H1 (cell line): ENCODE measurements around the gene GLI1. TPM values are rescaled to one million over a fixed set of nuclear protein-coding genes. Genes with fewer than 3 reads are reported as not detected.

Experiments used
- CTCF ChIA-PET: fragments of 300-600 bp; sonication (Branson Sonifier 250); formaldehyde crosslinking; loops from one replicate; lab custom pipeline; 2021; ENCODE audit not compliant: partially characterized antibody; lab: Charles Lee
- POLR2A ChIA-PET: fragments of 300-600 bp; sonication (Branson Sonifier 250); formaldehyde crosslinking; loops from one replicate; lab custom pipeline; 2021; ENCODE audit warnings: inconsistent platforms; ENCODE audit not compliant: partially characterized antibody; lab: Charles Lee
- DNase-seq, 2 experiments: peaks; one replicate each; pipeline versions ENCODE4 v3.0.0 to v3.0.0-alpha.2; 2010 to 2022; ENCODE audit warnings: low spot score in 2 of 2, low read depth in 1 of 2, mixed read lengths in 1 of 2
- FAIRE-seq: peaks from 2 replicates; lab custom pipeline; 2011; peaks lifted over from hg19 to GRCh38; lab: Jason Lieb, UNC
- H2AFZ ChIP-seq: 2 replicates; pipeline ENCODE4 v1.8.1; 2012; ENCODE audit warnings: low read length, inconsistent platforms
- H2AK5ac ChIP-seq: 2 replicates; pipeline ENCODE4 v1.6.1; 2013; ENCODE audit warnings: low read depth, low read length
- H2BK120ac ChIP-seq: replicated peaks from 2 replicates; pipeline ENCODE3; 2013; ENCODE audit warnings: low read depth, low read length, inconsistent platforms
- H2BK12ac ChIP-seq: 2 replicates; pipeline ENCODE4 v1.6.1; 2013; ENCODE audit warnings: low read depth, low read length
- H2BK15ac ChIP-seq: 2 replicates; pipeline ENCODE4 v1.6.1; 2013; ENCODE audit warnings: low read length
- H2BK20ac ChIP-seq: 2 replicates; pipeline ENCODE4 v1.6.1; 2013; ENCODE audit warnings: low read length
- H2BK5ac ChIP-seq: 2 replicates; pipeline ENCODE4 v1.6.1; 2013; ENCODE audit warnings: low read depth, low read length
- H3K14ac ChIP-seq: 2 replicates; pipeline ENCODE4 v1.6.1; 2013; ENCODE audit warnings: inconsistent platforms; ENCODE audit not compliant: insufficient read length
- H3K18ac ChIP-seq: 2 replicates; pipeline ENCODE4 v1.6.1; 2013; ENCODE audit warnings: low read length; ENCODE audit errors: extremely low read depth
- H3K23ac ChIP-seq: 2 replicates; pipeline ENCODE4 v1.6.1; 2013; ENCODE audit warnings: inconsistent platforms; ENCODE audit not compliant: insufficient read length
- H3K23me2 ChIP-seq: 2 replicates; pipeline ENCODE4 v1.6.1; 2013; ENCODE audit warnings: low read depth, low read length
- H3K27ac ChIP-seq: 2 replicates; pipeline ENCODE4 v1.6.1; 2011; ENCODE audit warnings: low read depth, low read length, inconsistent platforms
- H3K27me3 ChIP-seq, 4 experiments: replicated peaks in 1 of 4; 1 replicate in 1 of 4; 2 replicates in 3 of 4; pipeline versions ENCODE4 v1.6.1 to v1.8.1; 2011 to 2013; ENCODE audit warnings: low read length in 3 of 4, mild to moderate bottlenecking in 3 of 4, inconsistent platforms in 2 of 4, mixed read lengths in 2 of 4, moderate library complexity in 1 of 4; ENCODE audit not compliant: control insufficient read depth in 3 of 4, insufficient read depth in 3 of 4; ENCODE audit errors: extremely low read depth in 1 of 4
- H3K36me3 ChIP-seq, 4 experiments: 2 replicates each; pipeline versions ENCODE4 v1.6.1 to v1.8.1; 2011 to 2013; ENCODE audit warnings: mild to moderate bottlenecking in 4 of 4, low read length in 3 of 4, moderate library complexity in 2 of 4, control low read depth in 1 of 4, inconsistent platforms in 1 of 4; ENCODE audit not compliant: insufficient read depth in 4 of 4, control insufficient read depth in 2 of 4
- H3K4ac ChIP-seq: replicated peaks from 2 replicates; pipeline ENCODE3; 2013; ENCODE audit warnings: low read length, low read depth, mixed read lengths, inconsistent platforms; ENCODE audit not compliant: insufficient read length
- H3K4me1 ChIP-seq, 4 experiments: replicated peaks in 1 of 4; 1 replicate in 1 of 4; 2 replicates in 3 of 4; pipeline versions ENCODE4 v1.6.1 to v1.8.1; 2011 to 2013; ENCODE audit warnings: low read length in 3 of 4, inconsistent platforms in 2 of 4, mixed read lengths in 1 of 4; ENCODE audit not compliant: insufficient read depth in 4 of 4, control insufficient read depth in 3 of 4
- H3K4me2 ChIP-seq, 2 experiments: 2 replicates each; pipeline versions ENCODE4 v1.6.1 to v1.8.1; 2011 to 2013; ENCODE audit warnings: low read depth in 2 of 2, low read length in 2 of 2, control low read depth in 1 of 2, inconsistent platforms in 1 of 2, mild to moderate bottlenecking in 1 of 2; ENCODE audit not compliant: insufficient read depth in 1 of 2
- H3K4me3 ChIP-seq, 4 experiments: fragments of 200-600, 300-600 bp in 1 of 4; sonication (generic), shearing (Covaris generic), sonication (Bioruptor Twin) in 1 of 4; 2 replicates each; pipeline versions ENCODE4 v1.5.1 to v1.8.1; 2011 to 2016; ENCODE audit warnings: low read length in 4 of 4, low read depth in 3 of 4, control low read depth in 2 of 4, inconsistent platforms in 2 of 4, mild to moderate bottlenecking in 2 of 4, mixed read lengths in 1 of 4, moderate library complexity in 1 of 4; ENCODE audit not compliant: insufficient read depth in 2 of 4; ENCODE audit errors: extremely low read depth in 1 of 4
- H3K56ac ChIP-seq: replicated peaks from 2 replicates; pipeline ENCODE3; 2013; ENCODE audit warnings: low read depth, mild to moderate bottlenecking, mixed read lengths, low read length, inconsistent platforms; ENCODE audit not compliant: insufficient read length
- H3K79me1 ChIP-seq: 2 replicates; pipeline ENCODE4 v1.6.1; 2013; ENCODE audit warnings: low read depth, low read length, control low read depth
- H3K79me2 ChIP-seq, 2 experiments: 2 replicates each; pipeline versions ENCODE4 v1.6.1 to v1.8.1; 2012 to 2013; ENCODE audit warnings: low read length in 2 of 2, mild to moderate bottlenecking in 2 of 2, inconsistent platforms in 1 of 2; ENCODE audit not compliant: insufficient read depth in 2 of 2, control insufficient read depth in 1 of 2
- H3K9ac ChIP-seq, 4 experiments: replicated peaks in 1 of 4; 1 replicate in 1 of 4; 2 replicates in 3 of 4; pipeline versions ENCODE4 v1.6.1 to v1.8.1; 2011 to 2013; ENCODE audit warnings: low read depth in 3 of 4, low read length in 3 of 4, control low read depth in 2 of 4, mild to moderate bottlenecking in 2 of 4, moderate library complexity in 2 of 4, inconsistent platforms in 1 of 4; ENCODE audit errors: extremely low read depth in 1 of 4
- H3K9me3 ChIP-seq, 2 experiments: 2 replicates each; pipeline versions ENCODE4 v1.6.1 to v1.8.1; 2012 to 2013; ENCODE audit warnings: mild to moderate bottlenecking in 2 of 2, moderate library complexity in 2 of 2, control low read depth in 1 of 2, inconsistent platforms in 1 of 2, low read depth in 1 of 2, low read length in 1 of 2, mixed read lengths in 1 of 2; ENCODE audit not compliant: insufficient read depth in 2 of 2
- H4K20me1 ChIP-seq, 2 experiments: replicated peaks in 1 of 2; 2 replicates each; pipeline versions ENCODE3 to v1.8.1; 2011 to 2013; ENCODE audit warnings: inconsistent platforms in 2 of 2, low read length in 2 of 2, mild to moderate bottlenecking in 1 of 2; ENCODE audit not compliant: insufficient read depth in 2 of 2, control insufficient read depth in 1 of 2
- H4K5ac ChIP-seq: 2 replicates; pipeline ENCODE4 v1.6.1; 2013; ENCODE audit warnings: low read length, low read depth, mixed read lengths, inconsistent platforms; ENCODE audit not compliant: insufficient read length
- H4K8ac ChIP-seq: 2 replicates; pipeline ENCODE4 v1.8.0; 2013; ENCODE audit warnings: mild to moderate bottlenecking, moderate library complexity, low read length, inconsistent platforms; ENCODE audit not compliant: insufficient read depth; ENCODE audit errors: extremely low read depth
- H4K91ac ChIP-seq: replicated peaks from 2 replicates; pipeline ENCODE3; 2013; ENCODE audit warnings: low read length, mixed read lengths, inconsistent platforms; ENCODE audit not compliant: insufficient read length
- CBX5 ChIP-seq: fragments of 300-800, 300-1000 bp; sonication (generic); IDR thresholded peaks from 2 replicates; pipeline ENCODE4 v1.7.1; 2016; ENCODE audit warnings: antibody characterized with exemption, low read length, low read depth
- CTCF ChIP-seq, 3 experiments: IDR thresholded peaks; 1 replicate in 2 of 3; 2 replicates in 1 of 3; pipeline versions ENCODE4 v1.5.1 to v1.6.1; 2011; ENCODE audit warnings: low read length in 3 of 3, mild to moderate bottlenecking in 3 of 3, inconsistent platforms in 2 of 3, low read depth in 1 of 3, moderate library complexity in 1 of 3; ENCODE audit not compliant: insufficient read depth in 1 of 3; ENCODE audit errors: control extremely low read depth in 1 of 3
- MAFK ChIP-seq: IDR thresholded peaks from 2 replicates; pipeline ENCODE4 v1.6.1; 2012; ENCODE audit warnings: low read depth, mild to moderate bottlenecking, improper control_type of control experiment, low read length
- NANOG ChIP-seq: IDR thresholded peaks from 2 replicates; pipeline ENCODE4 v1.6.1; 2011; ENCODE audit warnings: low read length, low read depth, mild to moderate bottlenecking, inconsistent platforms; ENCODE audit not compliant: insufficient read depth, poor library complexity, severe bottlenecking
- PHF8 ChIP-seq: fragments of 200-600 bp; sonication (generic); conservative IDR thresholded peaks from 2 replicates; pipeline ENCODE4 v1.7.1; 2012; ENCODE audit warnings: low read depth, mild to moderate bottlenecking, inconsistent platforms, low read length, moderate library complexity
- POLR2AphosphoS5 ChIP-seq: IDR thresholded peaks from 2 replicates; pipeline ENCODE4 v1.6.1; 2011; ENCODE audit warnings: low read depth, low read length
- POU5F1 ChIP-seq: IDR thresholded peaks from 2 replicates; pipeline ENCODE4 v1.6.1; 2011; ENCODE audit warnings: low read depth, mild to moderate bottlenecking, low read length, moderate library complexity
- SP2 ChIP-seq: IDR thresholded peaks from 2 replicates; pipeline ENCODE4 v1.6.1; 2012; ENCODE audit warnings: mild to moderate bottlenecking, low read length, inconsistent platforms
- SRF ChIP-seq: IDR thresholded peaks from 2 replicates; pipeline ENCODE4 v1.6.1; 2011; ENCODE audit warnings: mild to moderate bottlenecking, low read depth, low read length, moderate library complexity
- WGBS, 2 experiments: shearing (Covaris generic) in 1 of 2; methylation state at CpG; one replicate each; pipeline versions ENCODE4 v1.1.6 to v1.1.7; 2013 to 2015; ENCODE audit warnings: low lambda C conversion rate in 2 of 2, mixed read lengths in 2 of 2, inconsistent platforms in 1 of 2, low coverage in 1 of 2, missing lambda C conversion rate in 1 of 2; ENCODE audit not compliant: insufficient replicate concordance in 2 of 2, insufficient coverage in 1 of 2, insufficient read length in 1 of 2; ENCODE audit errors: extremely low coverage in 1 of 2, missing lambda C conversion rate in 1 of 2; 5-methylcytosine and 5-hydroxymethylcytosine counted together
- polyA plus RNA-seq, 7 experiments: library from polyadenylated mRNA; depleted of rRNA in 3 of 7; stranded (reverse) in 5 of 7; unstranded in 2 of 7; fragments of >200 nt in 5 of 7; fragments of 200-250 nt in 2 of 7; gene quantifications; 1 replicate in 5 of 7; 2 replicates in 1 of 7; 4 replicates in 1 of 7; pipeline versions ENCODE4 v1.2.1 to v1.2.3, GENCODE V29; 2011 to 2013; ENCODE audit warnings: missing spikeins in 2 of 7, mixed read lengths in 2 of 7
- total RNA-seq: library from RNA; stranded (reverse); fragmentation: NEBNext Ultra II Directional; extraction: Animal tissue kit (Norgen Biotek cat#: 25700); gene quantifications from 2 replicates; pipeline ENCODE4 v1.2.1, GENCODE V29; 2021
- TF ChIP-seq, protein P1 (sequence below): IDR thresholded peaks from 2 replicates; pipeline ENCODE4 v1.6.1; 2012; ENCODE audit warnings: low read length, inconsistent platforms

The GLI1 gene
- total and polyA plus RNA-seq, 2 of the 8 experiments (the other 6 are each of a cell fraction or from before 2014, with no cell fraction given): 23.5 to 25.3 TPM

DNA sequence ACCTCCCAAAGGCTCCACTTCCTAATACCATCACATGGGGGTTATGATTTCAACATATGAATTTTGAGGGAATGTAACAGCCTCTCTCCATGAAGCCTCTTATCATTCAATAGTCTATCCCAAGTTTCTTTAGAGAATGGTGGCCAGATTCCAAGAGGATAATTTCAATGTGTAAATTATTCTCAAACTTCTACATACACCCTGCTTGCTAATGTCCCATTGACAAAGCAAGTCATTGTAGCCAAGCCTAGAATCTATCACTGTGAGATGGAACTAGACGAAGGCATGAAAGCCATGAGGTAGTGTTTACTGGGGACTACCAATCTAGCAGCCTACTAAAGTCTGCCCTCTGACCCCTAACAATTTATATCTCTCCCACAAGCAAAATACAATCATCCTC lies 21.2 kb upstream of the GLI1 start:
- no peaks in the 10 kb centered on the region for H3K27me3 ChIP-seq
- no peak overlapping the region for H3K56ac ChIP-seq
- DNase-seq (no peak), FAIRE-seq (no peak)
- H4K8ac ChIP-seq: no peak overlapping the region
- no peaks in the 10 kb centered on the region for H4K20me1 ChIP-seq
- H3K79me2 ChIP-seq: no peaks in the 10 kb centered on the region
- ChIA-PET CTCF (interaction anchor here (0.6 to 7.7 kb wide), 3 partner anchors 14 to 182 kb away, joined by 3 to 112 read pairs (median 5); partner anchors contain the start of gene INHBE), POLR2A (interaction anchor here (1.6 to 13.2 kb wide), 2 partner anchors 13 to 131 kb away, joined by 3 to 168 read pairs; partner anchors contain the start of gene INHBE)
- H3K14ac ChIP-seq: no peak overlapping the region
- no peak overlapping the region for H4K91ac ChIP-seq
- no peak overlapping the region for H2BK15ac ChIP-seq
- no peak overlapping the region for H4K5ac ChIP-seq
- no peak overlapping the region for H3K4me2 ChIP-seq
- H3K9ac ChIP-seq: no peak overlapping the region
- no peaks in the 10 kb centered on the region for H3K4me1 ChIP-seq
- H2AK5ac ChIP-seq: no peak overlapping the region
- H3K4ac ChIP-seq: no peak overlapping the region
- no peak overlapping the region for H3K4me3 ChIP-seq
- no peak overlapping the region for H2BK12ac ChIP-seq
- no peaks in the 10 kb centered on the region for H3K23me2 ChIP-seq
- no peak overlapping the region for H3K27ac ChIP-seq
- WGBS, 2 experiments: 73% methylated on average over 1 of the region's 1 CpG; no CpG with 5 or more reads in 1 of the 2 experiments
- no peak overlapping the region for H3K18ac ChIP-seq
- H2BK120ac ChIP-seq: no peak overlapping the region
- H3K23ac ChIP-seq: no peak overlapping the region
- peaks cover 0 to 3% of the 10 kb centered on the region in 2 experiments; a peak in 2 of 4 replicates for H3K9me3 ChIP-seq
- H2BK5ac ChIP-seq: no peak overlapping the region
- no peaks in the 10 kb centered on the region for H3K79me1 ChIP-seq
- no peaks in the 10 kb centered on the region for H3K36me3 ChIP-seq
- no peak overlapping the region for H2AFZ ChIP-seq
- H2BK20ac ChIP-seq: no peak overlapping the region
- TF ChIP-seq PHF8 (no peak), CTCF (IDR thresholded peaks at IDR 0.05; ENCODE audit: control extremely low read depth in 1 of 3, insufficient read depth in 1 of 3, low read depth in 1 of 3, low read length in 3 of 3) (no peak), NANOG (no peak), MAFK (no peak), CBX5 (no peak), SRF (no peak), SP2 (no peak), POU5F1 (no peak), POLR2AphosphoS5 (no peak)
- TF ChIP-seq, protein P1, sequence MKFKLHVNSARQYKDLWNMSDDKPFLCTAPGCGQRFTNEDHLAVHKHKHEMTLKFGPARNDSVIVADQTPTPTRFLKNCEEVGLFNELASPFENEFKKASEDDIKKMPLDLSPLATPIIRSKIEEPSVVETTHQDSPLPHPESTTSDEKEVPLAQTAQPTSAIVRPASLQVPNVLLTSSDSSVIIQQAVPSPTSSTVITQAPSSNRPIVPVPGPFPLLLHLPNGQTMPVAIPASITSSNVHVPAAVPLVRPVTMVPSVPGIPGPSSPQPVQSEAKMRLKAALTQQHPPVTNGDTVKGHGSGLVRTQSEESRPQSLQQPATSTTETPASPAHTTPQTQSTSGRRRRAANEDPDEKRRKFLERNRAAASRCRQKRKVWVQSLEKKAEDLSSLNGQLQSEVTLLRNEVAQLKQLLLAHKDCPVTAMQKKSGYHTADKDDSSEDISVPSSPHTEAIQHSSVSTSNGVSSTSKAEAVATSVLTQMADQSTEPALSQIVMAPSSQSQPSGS: no peak
